ENCODE results near the gene NRG3.
"Not testable (repeated sequence)": the region's sequence is repeated elsewhere in the genome, so short reads cannot be mapped to it uniquely, and the experiment has no call there.

NRG3 gene

DNA sequence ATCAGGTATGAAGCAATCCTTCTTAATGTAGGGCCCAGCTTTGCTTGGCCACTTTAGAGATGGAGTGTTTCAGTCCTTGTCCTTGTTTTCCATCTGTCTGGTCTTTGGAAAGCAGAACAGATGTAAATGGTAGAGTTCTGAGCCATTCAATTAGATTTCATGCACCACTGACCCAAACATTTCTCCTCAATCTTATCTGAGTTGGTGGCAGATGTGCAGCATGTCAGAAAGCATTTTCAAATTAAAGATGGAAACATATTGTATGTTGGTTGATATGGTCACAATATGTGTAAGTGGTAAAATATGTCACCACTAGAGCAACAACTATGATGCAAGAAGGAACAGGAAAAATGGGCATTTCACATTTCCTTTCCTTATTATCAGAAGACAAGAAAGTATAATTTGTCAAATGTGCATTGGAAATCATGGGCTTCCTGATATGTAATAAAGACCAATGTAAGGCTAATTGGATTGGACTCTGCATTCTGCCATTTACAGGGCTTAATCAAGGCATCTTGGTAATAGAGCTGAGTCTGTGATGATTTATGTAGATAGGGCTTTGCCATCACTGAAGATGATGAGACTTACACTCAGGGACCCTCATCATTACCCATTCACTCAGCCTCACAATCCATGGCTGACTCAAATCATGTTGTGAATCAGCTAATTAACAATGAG lies 750.7 kb downstream of the NRG3 start:
- no peak for DNase-seq

DNA sequence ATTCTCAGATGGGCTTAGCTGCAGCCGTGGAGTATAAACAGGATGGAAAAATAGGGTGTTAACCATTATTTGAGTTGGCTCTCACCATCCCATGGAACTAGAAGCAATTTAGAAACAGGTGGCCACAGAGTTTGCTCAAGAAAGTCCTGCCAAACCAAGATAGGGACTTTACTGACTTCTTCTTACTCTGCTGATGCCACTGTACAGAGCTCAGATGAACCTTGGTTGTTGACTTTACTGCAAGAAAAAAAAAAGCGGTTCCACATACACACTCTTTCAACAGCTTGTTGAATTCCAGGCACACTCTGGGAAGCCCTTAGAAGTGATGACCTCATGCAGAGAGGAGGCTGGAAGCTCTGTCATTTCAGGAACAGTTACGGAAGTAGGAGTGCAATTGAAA lies 753.4 kb downstream of the NRG3 start:
- DNase-seq, result no peak

DNA sequence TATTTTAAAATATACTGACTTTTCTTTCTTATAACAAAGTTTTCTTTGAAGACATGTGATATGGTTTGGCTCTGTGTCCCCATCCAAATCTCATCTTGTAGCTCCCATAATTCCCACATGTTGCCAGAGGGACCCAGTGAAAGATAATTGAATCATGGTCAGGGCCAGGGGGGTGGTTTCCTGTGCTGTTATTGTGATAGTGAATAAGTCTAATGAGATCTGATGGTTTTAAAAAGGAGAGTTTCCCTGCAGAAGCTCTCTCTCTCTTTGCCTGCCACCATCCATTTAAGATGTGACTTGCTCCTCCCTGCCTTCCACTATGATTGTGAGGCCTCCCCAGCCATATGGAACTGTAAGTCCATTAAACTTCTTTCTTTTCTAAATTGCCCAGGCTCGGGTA lies 768.1 kb downstream of the NRG3 start:
- DNase-seq, result no peak

DNA sequence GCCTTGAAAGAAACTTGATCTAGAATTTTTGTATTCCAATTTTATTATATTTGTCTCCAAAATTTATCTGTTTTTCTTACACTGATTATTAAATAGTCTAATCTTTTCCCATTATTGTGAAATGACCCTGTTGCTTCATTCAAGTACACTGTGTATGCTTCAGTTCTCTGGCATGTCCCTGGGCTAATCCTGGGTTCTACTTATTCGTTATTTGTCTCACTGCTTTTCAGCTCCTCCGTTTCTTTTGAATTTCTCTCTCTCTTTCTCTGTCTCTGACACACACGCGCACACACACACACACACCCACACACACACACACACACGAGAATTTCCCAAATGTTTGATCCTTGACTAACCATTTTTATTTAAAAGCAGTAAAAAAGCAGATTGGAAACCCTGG lies 768.6 kb downstream of the NRG3 start:
- DNase-seq, result no peak

DNA sequence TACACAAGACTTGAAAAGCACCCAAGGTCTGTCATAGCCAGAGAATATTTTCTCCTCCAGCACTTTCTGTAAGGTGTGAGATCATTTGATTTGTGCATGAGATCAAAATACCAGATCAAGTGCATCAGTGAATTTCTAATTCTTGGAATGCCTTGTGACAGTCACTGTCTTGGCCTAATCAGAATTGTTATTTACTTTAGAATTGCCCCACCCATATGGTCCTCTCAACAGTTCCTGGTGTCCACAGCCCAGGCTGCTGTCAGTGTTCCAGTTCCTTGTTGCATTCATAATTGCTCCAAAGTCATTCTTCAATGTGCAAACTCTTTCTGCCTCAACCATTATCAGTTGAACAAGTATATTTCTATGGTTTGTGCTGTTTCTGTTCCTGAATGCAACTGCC lies 770.2 kb downstream of the NRG3 start:
- no peak for DNase-seq

DNA sequence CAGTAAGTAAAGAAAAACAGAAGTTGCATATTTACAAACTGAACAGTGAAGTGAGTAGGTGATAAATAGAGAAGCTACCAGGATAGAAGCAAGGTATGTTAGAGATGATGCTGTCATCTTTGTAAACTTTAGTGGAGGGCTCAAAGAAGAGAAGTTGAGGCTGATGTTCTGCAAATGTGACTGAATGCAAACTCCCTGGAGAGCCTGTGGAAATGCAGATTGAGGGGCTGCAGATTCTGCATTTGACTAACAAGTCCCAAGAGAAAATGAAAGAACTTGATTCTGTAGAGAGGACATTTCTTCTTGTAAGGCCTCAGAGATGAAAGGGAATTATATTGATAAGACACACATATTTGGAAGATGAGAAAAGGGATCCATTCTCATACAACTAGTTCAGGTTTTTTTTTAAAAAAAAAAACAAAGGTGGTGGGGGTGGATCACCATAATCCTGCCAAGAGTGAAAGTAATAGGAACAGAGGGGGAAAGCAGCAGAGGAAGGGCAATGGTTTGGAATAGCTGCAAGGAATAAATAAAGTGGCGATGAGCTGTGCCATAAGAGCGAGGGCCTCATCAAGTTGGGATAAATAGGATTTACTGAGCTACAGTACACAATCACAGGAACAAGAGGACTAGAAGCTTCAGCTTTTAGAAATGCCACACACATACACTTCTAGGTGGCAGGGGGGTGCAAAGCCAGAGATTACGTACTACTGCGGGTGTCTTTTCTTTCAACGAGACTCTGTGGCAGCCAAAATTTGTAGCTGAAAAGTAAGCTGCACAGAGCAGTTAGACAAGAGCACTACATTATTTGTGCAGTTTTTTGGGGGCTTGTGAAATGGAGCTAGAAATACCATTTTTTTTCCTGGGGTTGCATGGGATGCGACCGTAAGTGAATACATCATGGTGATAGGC lies 778.5 kb downstream of the NRG3 start:
- no peak for DNase-seq

DNA sequence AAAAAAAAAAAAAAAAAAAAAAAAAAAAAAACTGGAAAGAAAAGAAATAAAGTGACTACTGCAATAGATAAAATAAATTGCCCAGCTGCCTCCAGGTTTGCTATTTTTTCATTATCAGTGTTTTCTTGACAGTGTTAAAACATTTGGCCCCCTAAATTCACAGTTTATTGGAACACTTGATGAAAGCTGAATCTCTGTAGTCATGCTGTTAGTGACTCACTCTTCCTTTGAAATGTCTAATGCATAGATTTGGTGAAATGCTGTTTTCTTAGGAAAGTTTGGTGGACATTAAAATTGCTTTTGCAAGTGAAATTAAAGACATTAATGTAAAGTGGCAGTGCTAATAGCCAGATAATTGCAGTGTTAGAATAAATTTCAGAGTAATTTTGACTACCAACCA lies 785.2 kb downstream of the NRG3 start:
- DNase-seq, result no peak

DNA sequence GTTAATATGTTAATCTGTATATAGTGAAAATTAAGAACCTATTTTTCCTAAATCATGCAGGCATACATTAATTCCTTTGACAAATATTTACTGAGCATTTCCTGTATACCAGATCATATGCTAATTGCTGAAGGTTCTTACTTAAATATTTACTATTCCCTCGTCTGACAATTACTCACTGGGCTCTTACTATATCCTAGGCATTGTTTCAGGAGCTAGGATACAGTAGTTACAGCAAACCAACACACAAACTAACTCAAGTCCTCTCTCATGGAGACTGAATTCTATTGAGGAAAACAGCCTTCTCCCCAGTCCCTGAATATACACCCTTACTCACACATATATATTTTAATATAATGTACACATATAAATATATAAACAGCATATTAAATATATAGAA lies 786.0 kb downstream of the NRG3 start:
- no peak for DNase-seq

DNA sequence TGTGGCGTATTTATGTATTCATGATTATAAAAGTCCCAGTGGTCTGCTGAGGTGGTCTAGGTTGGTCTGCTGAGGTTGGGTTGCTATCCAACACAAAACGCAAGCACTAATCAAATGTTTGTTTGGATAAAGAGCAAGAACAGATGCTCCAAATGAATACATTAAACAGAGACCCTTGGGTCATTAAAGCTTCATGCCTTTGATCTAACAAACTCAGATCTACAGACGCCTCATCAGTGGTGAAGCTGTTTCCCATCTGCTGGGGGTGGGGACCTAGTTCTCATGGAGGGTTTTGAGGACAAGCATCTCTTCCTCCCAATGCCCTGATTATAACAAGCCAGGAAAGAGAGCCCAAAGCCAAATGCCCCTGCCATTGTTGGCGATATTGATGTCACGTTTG lies 786.7 kb downstream of the NRG3 start:
- no peak for DNase-seq

DNA sequence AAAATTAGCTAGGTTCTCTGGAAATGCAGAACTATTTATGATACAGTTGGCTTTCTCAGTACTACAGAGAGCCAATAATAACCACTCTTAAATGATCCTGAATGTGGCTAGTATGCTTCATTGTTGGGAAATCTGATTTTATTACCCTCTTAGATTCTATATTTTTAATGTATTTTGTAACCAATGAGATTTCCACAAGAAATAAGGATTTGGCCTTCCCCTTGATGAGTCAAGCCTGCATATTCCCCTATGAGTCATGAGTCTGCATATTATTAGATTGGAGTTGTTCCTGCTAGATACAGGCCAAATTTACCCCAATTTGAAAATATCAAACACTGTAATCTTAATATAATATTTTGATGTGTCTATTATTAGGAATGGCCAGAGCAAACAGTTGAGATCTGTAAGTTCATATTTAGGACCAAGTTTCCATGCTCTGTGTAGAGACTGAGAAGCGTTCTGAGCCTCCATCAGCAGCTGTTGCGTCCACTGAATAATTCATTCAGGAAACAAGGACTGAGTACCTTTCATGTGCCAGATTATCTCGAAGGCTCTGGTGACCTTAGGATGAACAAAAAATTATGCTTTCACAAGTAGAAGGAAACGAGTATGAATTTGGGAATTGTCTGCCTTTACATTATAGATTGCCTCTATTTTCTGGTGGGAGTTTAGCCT lies 793.4 kb downstream of the NRG3 start:
- DNase-seq, result no peak

DNA sequence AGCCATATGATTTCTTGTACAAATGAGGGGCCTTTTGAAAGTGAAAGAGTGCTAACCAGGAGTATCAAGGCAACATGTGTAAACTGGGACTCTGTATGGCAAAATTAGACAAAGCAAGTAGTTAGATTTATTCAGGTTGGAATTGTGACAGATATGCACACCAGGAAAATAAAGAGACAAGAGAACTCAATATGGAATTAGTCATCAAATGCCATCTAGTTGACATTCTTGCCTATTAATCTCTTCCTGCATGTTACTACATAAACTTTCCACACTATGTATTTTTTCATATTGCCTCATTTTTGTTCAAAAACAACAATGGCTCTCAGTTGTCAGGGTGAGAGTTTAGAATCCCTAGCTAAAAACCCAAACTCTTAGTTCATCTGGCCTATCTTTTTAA lies 799.0 kb downstream of the NRG3 start:
- no peak for DNase-seq

DNA sequence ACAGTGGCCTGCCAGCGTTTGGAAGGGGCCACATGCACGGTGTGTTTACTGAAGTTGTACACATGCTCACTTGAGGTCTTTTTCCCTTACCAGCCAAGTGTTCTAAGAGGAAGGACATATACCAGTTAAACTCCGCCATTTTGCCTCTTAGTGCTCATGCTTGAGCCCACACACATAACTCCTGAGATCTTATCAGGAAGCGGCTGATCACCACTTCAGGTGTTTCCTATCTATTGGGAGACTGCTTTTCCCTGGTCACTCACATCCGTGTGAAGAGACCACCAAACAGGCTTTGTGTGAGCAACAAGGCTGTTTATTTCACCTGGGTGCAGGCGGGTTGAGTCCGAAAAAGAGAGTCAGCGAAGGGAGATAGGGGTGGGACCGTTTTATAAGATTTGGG lies 802.9 kb downstream of the NRG3 start:
- not testable (repeated sequence) for DNase-seq

DNA sequence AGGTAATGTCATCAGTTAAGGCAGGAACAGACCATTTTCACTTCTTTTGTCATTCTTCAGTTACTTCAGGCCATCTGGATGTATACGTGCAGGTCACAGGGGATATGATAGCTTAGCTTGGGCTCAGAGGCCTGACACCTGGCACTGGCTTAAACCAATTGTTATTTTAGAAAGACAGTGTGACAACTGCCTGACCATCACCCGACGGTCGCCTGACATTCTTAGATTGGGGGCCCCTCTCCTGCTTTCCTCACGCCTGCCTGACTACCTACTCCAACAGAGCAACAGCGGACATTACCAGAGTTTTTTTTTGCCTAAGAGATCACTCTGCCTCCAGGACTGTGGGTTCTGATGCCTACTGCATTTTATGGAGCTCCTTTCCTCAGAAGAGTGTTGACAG lies 803.5 kb downstream of the NRG3 start:
- DNase-seq, result not testable (repeated sequence)

DNA sequence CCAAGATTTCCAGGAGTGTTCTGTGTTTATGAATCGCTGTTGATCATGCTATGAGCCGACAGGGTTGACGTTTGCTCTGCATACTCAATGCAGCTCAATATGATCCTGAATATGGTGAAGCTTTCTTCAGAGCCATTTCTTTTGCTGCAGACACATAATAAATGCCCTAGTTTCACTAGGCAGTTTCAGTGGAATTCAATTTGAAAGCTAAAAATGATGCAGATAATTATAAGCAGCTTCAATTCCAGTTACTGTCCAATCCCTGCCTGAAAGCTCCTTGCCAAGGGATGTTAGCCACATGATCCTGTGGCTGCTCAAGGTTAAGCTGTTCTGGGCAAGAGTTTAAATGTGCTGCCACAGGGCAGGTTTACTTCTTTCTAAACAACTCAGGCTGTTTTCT lies 805.6 kb downstream of the NRG3 start:
- no peak for DNase-seq

DNA sequence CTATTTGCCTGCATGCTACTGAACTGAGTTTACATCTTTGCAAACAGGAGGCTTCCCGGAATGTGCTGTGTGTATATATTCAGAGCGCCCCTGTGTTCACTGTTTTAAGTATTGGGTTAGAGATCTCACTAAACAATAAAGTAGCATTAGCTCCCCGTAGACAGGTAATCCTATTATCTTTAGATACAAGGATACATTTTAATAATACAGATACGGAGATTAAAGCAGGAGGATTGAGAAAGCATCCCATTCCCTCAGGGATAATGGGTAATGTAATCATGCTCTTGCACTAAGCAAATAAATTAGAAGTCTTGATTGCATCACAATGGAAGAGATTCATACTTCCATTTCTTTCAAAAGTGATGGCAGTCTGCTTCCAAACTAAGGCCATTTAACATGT lies 809.0 kb downstream of the NRG3 start:
- DNase-seq, result no peak

DNA sequence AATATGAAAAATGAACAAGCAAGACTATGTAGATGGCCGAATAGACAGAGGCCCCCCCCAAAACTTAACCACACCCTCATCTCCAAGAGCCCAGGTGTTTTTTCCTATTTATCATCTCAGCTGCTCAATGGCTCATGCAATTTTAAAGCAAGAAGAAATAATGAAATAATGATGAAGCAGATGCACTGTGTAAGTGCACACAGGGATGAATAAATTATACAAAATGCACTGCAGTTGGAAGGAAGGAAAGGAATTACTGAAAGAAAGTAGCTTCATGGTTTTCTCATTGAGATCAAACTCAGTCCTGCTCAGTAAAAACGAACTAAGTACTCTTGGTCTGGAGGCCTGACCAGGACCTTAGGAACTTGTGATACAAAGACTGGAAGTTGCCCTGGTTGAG lies 810.1 kb downstream of the NRG3 start:
- DNase-seq, result no peak

DNA sequence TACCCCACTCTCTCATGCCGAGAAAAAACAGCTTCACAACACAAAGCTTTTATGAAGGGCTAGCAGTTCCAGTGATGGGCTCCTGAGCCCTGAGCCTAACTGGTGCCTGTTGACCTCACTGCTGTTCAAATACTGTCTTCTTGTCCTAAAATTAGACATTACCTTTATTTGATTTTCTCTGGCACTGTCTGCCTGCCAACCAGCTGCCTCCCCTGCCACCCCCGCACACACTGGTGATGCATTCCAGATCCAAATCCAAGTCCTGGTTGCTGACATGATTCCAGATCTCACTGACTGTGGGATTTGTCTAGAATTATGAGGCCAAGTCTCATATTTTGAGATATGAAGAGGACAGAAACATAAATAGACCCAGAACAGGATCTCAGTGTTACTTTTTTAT lies 816.2 kb downstream of the NRG3 start:
- no peak for DNase-seq

DNA sequence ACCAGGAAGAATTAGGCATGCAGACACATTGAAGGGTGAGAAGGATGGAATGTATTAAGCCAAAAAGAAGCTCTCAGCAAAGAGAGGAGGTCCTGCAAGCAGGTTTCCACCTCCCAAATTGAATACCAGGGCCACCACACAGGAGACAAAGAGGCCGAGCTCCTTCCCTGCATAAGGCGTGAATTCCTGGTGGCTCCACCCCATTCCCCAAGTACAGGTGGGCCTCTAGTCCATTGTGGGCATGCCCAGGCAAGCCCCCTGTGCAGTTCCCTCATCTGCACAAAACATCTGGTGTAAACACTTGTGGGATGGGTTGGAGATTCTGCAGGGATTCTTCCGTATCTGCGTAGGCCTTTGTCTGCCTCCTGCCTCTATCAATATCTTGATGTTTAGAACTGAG lies 817.5 kb downstream of the NRG3 start:
- no peak for DNase-seq

DNA sequence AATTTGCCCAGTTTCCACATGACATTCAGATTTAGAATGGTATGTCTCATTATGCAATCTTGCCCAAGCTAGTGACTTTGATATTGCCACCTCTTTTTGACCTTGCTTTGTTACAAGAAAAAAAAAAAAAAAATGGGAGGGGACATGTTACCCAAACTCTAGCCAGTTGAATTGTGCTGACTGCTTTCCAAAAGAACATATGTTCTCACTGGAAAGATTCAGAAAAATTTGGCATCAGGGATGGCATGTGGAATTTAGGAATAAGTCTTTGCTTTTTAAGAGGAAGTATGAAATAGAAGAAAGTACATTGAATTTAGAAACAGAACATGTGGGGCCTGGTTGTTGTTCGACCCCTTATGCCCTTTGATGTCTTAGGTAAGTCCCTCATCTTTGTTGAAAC lies 846.8 kb downstream of the NRG3 start:
- no peak for DNase-seq

DNA sequence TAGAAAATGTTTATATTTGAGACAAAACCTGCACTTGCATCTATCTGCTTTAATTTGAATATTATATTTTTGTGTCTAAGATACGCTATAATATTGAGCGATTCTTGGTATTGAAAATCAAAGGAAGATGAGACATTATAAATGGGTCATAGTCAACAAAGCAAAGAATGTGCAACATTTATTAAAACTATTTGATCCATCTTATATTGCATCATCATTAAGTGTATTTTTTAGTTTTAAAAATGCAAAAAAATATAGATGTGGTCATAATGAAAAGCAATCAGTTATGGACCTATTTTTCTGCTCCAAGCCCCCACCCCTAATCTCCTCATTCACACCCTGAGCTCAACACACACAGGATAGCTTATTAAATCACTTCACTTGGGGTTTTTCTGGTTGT lies 847.3 kb downstream of the NRG3 start:
- no peak for DNase-seq

DNA sequence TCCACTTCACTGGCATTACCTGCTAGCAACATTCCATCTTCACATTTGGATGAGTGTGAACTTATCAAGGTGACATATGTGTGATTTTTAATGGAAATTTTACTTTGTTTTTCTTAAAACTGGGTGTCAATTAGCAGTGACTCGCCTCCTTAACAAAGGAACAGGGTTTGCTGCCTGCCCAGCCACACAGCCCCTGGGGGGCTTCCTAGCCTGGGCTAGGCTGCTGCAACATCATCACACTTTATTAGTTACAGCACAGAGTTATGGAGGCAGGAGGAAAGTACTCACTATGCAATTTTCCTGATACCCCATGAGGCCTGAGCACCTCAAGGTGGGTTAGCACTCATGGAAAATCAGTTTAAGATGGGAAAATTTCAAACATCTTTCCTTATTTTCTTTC lies 861.3 kb downstream of the NRG3 start:
- no peak for DNase-seq

DNA sequence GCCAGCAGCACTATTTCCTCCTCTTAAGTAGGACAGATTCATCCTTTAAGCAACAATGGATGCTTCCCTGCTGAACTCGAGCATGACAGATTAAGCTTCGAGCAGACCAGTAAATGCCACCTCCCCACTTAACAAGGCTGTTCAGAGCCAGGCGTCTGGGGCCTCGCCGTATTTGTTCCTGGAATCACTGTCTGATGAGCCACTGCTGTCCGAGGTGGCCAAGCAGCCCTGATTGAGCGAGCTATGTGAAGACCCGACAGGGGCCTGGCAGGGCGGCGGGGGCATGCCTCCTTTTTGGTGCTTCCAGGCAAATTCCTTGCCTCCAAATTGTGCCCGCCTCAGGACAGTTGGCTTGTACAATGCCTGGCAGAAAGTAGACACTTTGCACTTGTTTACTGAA lies 862.6 kb downstream of the NRG3 start:
- no peak for DNase-seq

DNA sequence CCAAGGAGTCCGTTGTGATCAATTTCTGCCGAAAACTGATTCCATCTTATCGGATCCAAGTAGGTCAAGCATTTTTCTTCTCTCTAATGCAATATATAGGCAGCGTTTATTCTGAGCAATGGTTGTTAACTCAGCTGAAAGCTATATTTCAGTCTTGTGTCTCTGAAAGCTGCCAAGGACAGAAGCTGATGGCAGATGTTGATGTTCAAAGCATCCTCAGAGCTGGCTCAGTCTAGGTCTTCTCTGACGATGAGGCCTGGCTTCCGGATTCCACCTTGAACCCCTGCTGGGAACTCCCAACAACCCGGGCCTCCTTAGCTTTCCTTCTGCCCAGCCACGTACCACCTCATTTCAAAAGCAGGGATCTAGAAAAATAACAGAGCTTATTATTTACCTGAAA lies 863.6 kb downstream of the NRG3 start:
- no peak for DNase-seq

DNA sequence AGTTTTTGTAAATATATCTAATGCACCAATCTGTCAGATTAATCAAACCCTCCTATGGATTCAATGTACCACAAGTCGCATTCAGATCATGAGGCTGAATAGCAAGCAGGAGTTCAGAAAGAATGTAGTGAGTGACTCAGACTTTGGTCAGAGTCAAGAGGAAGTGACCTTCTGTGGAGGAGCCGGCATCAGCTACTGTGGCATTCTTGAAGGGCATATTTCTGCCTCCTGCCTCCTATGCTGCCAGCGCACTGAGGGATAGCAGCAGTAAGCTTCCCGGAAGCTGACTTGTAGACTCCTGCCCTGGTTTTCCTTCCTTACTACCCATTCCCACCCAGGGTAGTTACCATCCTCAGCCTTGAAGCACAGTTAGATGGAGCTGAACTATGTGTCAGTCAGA lies 867.5 kb downstream of the NRG3 start:
- DNase-seq, result no peak
